AG09309 (cell line): ENCODE measurements around the gene AKR1C2.
"Not testable (repeated sequence)": the region's sequence is repeated elsewhere in the genome, so short reads cannot be mapped to it uniquely, and the experiment has no call there.

Experiments
- DNase-seq: peaks from one replicate; pipeline ENCODE4 v3.0.0-alpha.2; 2010; ENCODE audit warnings: low read depth
- H3K4me3 ChIP-seq: 2 replicates; pipeline ENCODE4 v1.5.1; 2011; ENCODE audit warnings: mild to moderate bottlenecking, low read depth, low read length, moderate library complexity; ENCODE audit not compliant: control insufficient read depth
- TF ChIP-seq, protein P1 (sequence below): IDR thresholded peaks from 2 replicates; pipeline ENCODE4 v1.5.1; 2011; ENCODE audit warnings: mild to moderate bottlenecking, low read depth, low read length, inconsistent platforms; ENCODE audit not compliant: insufficient read depth, control insufficient read depth; ENCODE audit errors: missing control alignments

AKR1C2 gene

DNA sequence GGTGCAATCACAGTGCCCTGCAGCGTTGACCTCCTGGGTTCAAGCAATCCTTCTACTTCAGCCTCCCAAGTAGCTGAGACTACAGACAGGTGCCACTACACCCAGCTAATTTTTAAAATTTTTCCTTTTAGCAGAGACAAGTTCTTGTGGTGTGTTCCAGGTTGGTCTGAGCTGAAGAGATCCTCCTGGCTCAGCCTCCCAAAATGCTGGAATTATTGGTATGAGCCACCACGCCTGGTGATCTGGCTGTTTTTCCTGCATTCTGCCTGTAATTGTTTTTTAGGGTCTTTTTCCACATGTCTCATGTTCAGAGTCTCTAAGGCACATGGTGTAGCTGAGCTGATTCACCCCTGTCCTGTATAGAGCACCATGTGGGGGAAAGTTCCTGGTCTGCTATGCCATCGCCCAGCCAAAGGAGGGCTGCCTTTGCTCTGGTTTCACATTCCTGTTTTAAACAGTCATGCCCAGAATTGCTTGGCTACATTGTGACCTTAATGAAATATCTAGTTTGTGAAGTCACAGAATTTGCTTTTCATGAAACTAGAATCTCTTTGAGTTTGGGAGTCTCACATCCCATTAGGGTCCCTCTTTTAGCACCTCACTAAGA is 15.1 kb upstream of the AKR1C2 start:
- DNase-seq: peak; percentile 33
- TF ChIP-seq, protein P1, sequence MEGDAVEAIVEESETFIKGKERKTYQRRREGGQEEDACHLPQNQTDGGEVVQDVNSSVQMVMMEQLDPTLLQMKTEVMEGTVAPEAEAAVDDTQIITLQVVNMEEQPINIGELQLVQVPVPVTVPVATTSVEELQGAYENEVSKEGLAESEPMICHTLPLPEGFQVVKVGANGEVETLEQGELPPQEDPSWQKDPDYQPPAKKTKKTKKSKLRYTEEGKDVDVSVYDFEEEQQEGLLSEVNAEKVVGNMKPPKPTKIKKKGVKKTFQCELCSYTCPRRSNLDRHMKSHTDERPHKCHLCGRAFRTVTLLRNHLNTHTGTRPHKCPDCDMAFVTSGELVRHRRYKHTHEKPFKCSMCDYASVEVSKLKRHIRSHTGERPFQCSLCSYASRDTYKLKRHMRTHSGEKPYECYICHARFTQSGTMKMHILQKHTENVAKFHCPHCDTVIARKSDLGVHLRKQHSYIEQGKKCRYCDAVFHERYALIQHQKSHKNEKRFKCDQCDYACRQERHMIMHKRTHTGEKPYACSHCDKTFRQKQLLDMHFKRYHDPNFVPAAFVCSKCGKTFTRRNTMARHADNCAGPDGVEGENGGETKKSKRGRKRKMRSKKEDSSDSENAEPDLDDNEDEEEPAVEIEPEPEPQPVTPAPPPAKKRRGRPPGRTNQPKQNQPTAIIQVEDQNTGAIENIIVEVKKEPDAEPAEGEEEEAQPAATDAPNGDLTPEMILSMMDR: peak; percentile 21
- not testable (repeated sequence) for H3K4me3 ChIP-seq

GRCh38 chr10:5018134-5018533 is 14.5 kb upstream of the AKR1C2 start:
- DNase-seq: no peak
- TF ChIP-seq, protein P1: no peak

GRCh38 chr10:5014936-5015335 is 11.3 kb upstream of the AKR1C2 start:
- TF ChIP-seq, protein P1: no peak
- no peak for DNase-seq
- H3K4me3 ChIP-seq: no peak overlapping the region

More at GRCh38 chr10:5018134-5018533, 14.5 kb upstream of the AKR1C2 start:
- H3K4me3 ChIP-seq: no peak overlapping the region

DNA sequence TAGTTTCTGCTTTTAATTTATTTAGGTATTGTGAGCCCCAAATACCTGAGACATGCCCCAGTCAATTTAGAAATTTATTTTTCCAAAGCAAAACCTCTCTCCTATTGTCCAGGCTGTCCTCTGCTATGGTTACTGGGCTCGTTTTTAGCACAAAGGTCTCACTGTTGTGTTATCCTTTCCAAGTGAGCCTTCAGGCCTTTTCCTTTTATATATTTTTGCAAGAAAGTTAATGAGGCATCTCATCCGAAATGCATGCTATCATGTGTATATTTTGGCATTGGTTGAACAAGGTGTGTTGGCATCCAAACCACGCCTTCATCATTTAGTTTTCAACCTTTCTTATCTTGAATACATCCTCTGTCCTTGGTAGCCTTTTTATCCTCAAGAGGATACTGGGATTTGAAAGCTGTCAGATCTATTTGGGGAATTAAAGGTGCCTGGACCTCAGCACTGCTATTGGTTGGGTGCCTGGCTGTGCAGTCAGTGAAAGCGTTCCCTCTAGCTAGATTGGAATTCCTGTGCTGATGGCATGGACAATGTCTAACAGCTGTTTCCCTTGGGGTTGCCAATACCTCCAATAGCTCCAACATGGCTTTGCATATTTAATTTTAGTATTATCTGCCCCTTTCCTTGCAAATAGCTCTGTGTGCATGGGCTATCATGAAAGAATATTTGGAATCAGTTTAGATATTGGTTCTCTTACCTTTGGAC is 10.7 kb upstream of the AKR1C2 start:
- H3K4me3 ChIP-seq, DNase-seq: not testable (repeated sequence)

DNA sequence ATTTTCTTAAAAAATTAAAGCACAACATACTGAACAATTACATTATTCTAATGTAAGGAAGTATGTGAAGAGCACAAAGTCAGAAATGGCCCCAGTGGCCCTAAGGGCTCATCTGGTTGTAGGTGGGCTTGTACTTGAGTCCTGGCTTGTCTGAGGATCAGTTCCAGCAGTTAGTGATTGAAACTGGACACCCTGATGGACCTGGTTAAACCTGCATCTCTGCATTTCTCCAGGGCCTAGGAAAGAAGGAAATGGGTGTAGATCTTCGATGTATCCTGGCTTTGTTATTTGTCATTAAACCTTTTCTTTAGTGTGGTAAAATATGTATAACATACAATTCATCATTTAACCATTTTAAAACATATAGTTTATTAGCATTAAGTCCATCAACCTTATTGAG is 9.7 kb upstream of the AKR1C2 start:
- TF ChIP-seq, protein P1: no peak
- H3K4me3 ChIP-seq: no peak overlapping the region
- no peak for DNase-seq

DNA sequence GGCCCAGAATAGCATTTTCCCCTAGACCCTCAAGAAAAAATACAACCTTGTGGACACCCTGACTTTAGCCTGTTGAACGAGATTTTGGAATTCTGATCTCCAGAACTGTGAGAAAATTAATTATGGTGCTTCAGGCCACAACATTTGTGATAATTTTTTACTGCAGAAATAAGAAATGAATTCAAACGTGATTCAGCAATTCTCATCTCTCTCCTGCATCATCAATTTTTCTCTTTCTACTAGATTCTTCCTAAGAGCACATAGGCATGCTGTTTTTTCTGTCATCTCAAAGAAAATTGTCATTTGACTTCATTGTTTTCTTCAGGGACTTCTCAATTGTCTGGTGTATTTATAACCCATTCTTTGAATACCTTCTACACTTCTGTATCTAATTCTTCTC is 8.9 kb upstream of the AKR1C2 start:
- no peak for DNase-seq
- TF ChIP-seq, protein P1: no peak
- H3K4me3 ChIP-seq: no peak overlapping the region

- not testable (repeated sequence) for DNase-seq, H3K4me3 ChIP-seq
Observed at GRCh38 chr10:5011392-5011791, 7.7 kb upstream of the AKR1C2 start.

DNA sequence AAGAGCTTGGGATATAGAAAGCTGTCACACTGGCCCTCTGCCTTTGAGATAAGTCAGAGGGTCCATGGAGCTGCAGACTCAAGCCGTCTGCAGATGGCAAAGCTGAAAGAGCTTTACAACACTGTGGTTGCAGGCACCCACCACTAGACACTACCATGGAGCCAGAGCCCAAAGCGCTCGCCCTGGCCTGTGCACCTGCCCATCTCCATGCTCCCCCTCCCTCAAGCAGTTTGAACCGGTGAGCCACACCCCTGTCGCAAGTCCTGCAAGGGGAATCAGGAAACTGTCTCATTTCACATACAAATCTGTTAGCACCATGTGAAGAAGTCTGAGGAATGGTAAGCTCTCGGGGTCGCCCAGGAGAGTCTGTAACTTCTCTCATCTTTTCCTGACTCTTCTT is 6.4 kb upstream of the AKR1C2 start:
- DNase-seq: not testable (repeated sequence)

DNA sequence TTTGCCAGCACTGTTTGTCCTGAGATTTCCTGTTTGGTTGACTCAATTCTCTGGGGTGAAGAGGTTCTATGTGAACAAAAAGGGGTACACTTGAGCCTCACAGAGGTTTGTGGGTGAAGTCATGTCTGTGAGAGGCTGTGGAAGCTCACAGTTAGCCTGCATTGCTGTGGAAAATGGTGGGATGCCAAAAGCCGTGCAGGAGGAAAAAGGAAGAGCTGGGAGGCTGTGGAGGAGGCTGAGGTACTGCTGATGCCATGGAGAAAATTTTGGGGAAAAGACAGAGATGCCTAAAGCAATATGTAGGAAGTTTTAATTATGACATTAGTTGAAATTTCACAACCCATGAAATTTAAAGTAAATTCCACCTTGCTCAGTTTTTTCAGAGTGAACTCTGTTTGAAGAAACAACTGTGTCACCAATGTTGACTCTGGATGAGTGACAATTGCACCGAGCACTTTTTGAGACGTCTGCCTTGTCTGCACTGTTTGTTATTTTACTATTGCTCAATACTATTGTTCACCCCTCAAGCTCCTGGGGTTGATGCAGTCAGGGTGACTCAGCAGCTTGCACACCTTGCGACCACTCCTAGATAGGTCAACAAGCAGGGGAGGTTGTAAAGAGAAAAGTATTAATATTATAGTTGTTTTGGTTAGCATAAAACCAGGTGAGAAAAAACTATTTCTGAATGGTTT is 5.3 kb upstream of the AKR1C2 start:
- DNase-seq, H3K4me3 ChIP-seq: not testable (repeated sequence)

More for the DNA sequence above, 6.4 kb upstream of the AKR1C2 start:
- H3K4me3 ChIP-seq: not testable (repeated sequence)

GRCh38 chr10:5004501-5004900 is 844 bp upstream of the AKR1C2 start:
- not testable (repeated sequence) for H3K4me3 ChIP-seq, DNase-seq

GRCh38 chr10:5004030-5004385 is 351 bp upstream of the AKR1C2 start:
- H3K4me3 ChIP-seq, DNase-seq: not testable (repeated sequence)
